HG03457 (cell line): ENCODE results near the gene TH.

Experiments
- ATAC-seq: cut with Tn5 transposase; IDR thresholded peaks from one replicate; pipeline ENCODE4 v1.9.1; 2021; ENCODE audit warnings: moderate number of reproducible peaks; ENCODE audit not compliant: unreplicated experiment

Gene TH

DNA sequence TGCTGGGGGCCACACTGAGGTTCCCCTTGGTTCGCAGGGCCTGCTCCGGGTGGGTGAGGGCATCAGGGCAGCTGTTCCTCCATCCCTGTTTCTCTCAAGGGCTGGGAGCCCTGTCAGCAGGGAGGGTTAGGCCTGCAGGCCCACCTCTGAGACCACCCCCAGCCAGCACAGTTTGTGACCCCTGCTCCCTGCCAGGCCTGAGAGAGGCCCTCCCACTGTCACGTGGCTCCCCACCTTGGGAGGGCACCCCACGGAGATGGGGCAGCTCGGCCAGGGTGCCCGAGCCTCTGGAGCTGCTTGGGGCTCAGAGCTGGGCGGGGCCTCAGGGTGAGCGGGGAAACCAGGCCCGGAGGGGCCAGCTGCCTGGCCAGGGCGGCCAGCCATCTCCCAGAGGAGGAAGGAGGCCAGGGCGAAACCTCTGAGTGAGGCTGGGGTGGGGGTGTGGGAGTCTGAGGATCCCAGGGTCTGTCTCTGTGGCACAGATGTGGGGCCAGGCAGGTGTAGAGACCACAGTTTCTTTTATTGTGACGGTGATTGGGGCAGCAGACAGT lies 8.1 kb downstream of the TH start:
- ATAC-seq = no peak

DNA sequence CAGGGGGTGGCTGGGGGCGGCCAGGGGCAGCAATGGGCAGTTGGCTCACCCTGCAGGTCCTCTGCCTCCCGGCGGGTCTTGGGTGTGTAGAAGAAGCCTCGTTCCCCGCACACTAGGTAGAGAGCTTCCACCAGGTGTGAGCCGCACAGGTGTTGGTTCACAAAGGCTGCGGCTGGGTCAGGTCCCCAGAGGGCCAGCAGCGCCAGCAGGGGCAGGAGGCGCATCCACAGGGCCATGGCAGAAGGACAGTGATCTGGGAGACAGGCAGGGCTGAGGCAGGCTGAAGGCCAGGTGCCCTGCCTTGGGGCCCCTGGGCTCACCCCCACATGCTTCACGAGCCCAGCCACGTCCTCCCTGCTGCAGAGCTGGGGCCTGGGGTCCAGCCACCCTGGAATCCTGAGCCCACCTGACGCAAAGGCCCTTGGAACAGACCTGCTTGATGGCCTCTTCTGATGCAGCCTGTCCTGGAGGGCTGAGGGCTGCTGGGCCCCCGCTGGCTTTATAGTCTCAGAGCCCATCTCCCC lies 10.8 kb downstream of the TH start, which contains the start of gene INS:
Gene INS, minus strand, starts transcription at position 474 of the 524 bp plus-strand sequence. Its CDS starts 238 bp downstream, at position 236.
- ATAC-seq = no peak

DNA sequence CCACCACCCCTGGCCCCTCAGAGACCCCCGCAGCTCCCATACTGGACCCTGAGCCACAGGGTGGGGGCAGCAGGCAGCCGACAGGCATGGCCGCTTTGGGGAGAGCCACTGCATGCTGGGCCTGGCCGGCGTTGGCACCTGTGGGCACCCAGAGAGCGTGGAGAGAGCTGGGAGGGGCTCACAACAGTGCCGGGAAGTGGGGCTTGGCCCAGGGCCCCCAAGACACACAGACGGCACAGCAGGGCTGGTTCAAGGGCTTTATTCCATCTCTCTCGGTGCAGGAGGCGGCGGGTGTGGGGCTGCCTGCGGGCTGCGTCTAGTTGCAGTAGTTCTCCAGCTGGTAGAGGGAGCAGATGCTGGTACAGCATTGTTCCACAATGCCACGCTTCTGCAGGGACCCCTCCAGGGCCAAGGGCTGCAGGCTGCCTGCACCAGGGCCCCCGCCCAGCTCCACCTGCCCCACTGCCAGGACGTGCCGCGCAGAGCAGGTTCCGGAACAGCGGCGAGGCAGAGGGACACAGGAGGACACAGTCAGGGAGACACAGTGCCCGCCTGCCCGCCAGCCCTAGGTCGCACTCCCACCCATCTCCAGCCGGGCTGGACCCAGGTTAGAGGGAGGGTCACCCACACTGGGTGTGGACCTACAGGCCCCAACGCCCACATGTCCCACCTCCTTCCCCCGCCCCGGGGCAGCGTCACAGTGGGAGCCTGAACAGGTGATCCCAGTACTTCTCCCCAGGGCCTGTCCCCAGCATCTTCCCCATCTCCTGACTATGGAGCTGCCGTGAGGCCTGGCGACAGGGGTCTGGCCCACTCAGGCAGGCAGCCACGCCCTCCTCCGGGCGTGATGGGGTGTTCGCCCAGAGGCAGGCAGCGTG lies 11.8 kb downstream of the TH start:
- ATAC-seq = no peak

DNA sequence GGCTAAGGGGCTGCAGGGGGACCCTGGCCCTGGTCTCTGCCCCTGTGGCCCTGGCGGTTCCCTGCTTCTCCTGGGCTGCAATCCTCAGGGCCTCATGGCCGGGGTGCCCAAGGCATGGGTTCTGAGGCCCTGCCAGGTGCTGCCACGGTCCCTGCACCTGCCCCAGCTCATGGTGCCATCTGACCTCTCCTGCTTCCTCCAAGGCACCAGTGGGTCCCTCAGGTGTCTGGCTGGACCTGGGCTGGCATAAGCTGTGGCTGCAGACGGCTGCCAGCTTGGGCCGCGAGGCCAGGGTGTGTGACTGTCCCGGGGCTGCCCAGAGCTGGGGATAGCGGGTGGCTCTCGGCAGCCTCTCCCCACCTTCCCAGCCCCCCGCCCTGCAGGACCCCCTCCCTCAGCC lies 12.6 kb downstream of the TH start:
- no peak for ATAC-seq

DNA sequence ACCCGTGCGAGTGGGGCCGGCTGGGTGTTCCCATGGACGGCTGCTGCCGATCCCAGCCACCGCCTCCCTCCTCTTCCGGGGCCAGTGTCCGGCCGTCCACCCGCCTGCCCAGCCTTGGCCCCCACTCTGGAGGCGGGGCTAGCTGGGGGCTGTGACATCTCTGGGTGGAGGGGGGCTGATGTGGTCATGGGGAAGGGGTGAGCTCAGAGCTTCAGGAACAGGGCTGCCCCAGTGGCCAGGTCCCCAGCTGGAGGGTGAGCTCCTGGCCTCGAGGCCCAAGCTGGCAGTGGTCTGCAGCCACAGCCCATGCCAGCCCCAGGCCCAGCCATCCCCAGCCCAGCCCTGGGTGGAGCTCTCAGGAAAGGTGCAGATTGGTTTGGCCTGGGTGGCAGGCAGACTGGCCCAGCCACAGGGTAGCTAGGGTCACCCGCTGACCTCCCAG lies 13.3 kb downstream of the TH start:
- no peak for ATAC-seq

DNA sequence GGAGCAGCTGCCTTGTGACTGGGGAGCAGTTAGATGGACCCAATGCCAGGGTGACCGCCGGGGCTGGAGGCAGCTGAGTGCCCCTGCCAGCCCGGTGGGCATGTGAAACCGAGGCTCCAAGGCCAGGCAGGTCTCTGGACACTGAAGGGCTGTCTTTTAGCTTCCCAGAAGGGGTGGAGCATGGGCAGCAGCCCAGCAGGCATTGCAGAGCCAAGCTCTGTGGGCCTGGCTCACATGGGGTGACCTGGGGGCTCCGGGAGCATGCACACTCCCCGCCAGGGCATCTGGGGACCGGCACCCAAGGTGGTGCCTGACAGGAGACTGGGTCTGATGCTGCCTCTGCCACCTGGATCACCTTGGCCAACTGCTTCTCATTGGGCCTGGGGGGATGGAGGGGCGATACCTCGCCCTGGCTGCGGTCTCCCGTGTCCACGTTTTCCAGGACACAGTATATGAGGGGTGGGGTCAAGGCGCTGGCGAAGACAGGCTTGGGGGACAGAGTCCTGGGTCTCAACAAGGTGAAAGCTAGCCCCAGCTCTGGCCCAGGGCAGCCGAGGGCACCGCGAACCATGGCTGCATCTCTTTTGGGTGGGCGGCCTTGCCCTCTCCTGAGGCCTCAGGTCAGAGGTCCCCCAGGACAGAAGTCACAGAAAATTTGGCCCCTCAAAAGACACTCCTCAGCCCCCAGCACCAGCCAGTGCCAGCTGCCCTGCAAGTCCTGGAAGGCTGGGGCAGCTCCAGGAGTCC lies 14.1 kb downstream of the TH start:
- ATAC-seq = no peak

DNA sequence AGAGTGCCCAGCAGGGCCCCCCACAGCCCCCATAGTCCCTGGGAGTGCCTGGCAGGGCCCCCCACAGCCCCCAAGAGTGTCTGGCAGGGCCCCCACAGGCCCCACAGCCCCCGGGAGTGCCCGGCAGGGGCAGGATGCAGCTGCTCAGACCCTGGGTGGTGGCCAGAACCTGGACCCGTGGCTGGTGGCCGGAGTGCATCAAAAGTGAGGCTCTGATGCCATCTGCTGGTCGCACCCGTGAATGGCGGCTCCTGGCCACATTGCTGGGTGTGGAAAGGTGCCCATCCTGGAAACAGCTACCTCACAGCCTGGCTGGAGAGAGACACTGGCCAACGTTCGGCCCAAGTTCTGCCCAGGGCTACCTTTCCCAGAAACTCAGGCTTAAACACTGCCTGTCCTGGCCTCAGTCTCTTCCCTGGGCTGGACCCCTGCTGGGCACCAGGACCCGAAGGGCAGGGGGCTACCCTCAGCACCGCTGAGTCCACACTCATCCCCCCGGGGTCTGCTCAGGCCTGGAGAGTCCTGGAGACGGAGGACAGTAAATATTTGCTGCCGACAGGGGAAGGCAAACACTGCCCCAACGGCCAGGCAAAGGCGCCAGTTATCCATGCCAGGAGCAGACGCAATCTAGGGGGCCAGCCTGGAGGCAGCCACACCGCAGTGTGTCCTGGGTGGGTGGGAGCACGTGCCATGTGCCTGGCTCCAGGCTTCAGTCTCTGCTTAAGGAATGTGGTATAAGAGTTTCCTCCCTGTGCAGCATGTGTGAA lies 15.0 kb downstream of the TH start:
- ATAC-seq = no peak

DNA sequence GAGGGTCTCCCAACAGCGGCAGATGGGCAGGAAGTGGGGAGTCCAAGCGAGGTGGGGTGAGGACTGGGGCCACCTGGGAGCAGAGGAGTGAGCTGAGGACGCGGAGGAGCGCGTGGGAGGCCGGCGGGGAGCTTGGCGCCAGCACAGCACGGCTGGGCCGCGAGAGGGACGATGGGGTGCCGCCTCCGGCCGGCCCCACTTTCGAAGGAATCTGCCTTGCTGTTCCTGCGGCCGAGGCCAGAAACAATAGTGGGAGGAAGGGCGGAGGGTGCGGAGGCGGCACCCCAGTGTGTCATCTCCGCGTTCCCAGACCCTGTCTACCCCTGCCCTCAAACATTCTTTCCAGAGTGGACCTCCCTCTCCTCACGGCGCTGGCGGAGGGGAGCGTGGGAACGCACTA lies 16.1 kb downstream of the TH start:
- no peak for ATAC-seq

DNA sequence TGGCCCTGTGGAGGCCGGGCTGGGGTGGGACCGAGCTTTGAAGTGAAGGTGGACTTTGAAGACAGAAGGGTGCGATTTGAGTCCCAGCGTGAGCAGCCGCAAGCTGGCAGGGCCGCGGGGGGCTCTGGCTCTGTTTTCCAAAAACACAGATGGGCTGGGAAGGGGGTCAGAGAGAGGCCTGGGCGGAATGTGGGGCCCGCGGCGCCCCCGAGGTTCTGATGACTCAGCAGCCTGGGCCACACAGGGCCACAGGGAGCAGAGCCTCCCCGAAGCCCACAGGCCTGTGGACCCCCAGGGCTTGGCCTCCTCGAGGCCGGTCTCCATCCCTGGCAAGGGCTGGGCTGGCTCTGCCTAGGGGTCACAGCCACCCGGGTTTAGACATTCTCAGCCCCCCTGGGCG lies 16.7 kb downstream of the TH start:
- no peak for ATAC-seq

DNA sequence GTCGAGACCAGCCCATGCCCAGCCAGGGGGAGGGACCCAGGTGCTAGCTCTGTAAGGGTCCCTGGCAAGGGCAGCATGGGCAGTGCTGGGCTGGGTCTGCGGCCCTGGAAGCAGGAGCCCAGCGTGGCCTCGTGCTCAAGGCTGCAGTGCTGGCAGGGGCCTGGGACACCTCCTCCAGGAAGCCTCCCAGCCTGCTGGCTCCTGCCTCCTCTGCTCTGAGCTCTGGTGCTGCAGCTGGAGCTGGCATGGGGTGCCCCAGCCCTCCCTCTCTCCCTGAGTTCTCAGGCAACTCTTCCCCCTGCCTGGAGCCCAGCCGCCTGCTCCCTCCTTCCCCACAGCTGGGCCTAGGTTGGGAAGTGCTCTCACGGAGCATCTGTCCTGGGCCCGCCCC lies 17.4 kb downstream of the TH start:
- no peak for ATAC-seq

DNA sequence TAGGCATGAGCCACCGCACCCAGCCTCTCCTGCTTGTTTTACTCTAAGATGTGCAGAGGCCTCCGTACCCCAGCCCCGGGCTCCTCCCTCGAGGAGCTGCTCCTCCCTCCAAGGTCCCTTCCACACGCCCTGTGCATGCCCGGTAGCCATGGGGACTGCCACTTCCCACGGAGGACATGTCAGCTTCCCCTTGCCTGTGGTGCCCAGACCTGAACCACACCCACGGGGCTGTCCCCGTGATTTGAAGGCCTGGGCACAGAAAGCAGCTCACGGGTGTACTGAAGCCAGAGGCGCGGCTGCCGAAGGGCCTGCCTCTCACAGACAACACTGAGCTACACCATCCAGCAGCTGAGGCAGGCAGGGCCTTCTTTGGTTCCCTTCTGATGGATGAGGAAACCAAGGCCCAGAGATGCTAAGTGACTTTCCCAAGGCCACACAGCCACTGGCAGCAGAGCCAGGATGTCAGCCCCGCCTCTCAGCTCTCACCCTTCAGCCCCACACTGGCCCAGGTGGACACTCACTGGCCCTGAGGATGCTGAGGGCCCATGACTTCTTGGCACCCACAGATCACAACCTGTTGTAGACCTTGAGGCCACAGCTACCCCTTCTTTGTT lies 17.9 kb downstream of the TH start:
- ATAC-seq = no peak

DNA sequence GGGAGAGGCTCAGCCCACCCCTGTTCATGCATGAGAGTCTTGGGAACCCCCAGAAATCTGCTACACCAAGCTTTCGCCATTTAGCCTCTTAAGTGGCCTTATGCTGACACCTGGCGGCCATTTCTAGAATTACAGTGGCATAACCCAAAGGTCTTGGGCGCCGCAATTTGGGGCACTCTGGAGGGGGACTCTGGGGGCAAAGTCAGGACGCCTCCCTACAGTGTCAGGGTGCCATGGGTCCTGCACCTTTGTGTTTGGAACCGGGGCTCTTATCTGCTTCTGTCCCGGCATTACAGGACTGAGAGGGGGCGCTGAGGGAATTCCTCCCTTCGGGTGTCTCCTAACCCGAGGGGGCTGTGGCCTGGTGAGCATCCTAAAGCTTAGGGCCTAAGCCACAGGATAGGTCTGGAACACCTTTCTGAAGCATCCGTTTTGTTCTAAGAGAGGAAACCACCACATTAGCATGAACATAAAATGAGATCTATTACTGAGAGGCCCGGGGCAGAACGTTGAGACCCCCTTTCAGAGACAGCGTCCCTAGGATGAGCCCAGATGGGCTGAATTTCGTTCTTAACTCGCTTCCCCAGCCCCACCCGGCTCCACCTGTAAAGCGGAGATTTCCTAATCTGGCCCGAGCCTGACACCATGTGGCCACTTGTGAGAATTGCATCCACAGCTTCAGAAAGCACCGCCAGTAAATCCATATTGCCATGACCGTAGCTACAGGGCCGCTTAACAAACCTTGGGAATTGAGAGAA lies 19.9 kb downstream of the TH start:
- ATAC-seq = no peak

DNA sequence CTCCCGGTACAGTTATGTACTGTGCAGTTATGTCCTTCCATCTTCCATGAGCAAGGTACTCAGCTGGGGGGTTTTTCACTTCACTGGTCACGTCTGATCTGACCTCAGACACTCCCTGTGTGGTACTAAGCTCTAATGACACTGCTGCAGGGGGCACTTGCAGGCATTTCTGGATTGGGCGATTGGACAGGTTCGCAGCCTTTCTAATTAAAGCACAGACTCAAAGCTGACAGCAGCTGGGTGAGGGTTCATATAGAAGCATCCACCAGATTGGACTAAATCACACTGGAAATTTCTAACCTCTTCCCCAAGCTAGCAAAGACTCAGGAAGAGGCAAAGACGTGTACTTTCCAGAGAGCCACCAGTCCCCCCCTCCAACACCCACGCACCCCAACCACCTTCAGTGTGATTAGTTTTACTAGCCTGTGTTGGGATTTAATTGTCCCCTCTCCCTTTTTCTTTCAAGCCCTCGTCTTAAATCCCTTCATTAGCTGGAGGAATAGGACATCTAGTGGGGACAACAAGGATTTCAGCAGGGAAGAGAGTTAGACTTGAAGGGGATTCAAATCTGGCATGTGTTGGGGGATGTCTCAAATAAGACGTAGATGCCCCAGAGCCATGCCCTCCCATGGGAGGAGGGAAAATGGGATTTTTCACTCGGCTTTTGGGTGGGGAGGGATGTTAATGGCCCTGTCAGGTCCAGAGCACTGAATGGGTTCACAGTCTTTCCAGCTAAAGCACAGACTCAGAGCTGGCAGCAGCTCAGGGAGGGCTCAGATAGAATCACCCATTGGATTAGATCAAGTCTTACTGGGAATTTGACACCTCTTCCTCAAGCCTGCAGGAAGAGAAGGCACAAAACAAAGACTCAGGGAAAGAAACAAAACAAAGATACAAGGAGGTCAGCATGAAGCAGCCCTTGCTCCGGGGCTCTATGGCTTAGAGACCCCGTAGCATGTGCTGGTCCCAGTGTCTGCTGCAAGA lies 21.5 kb downstream of the TH start:
- ATAC-seq = no peak

DNA sequence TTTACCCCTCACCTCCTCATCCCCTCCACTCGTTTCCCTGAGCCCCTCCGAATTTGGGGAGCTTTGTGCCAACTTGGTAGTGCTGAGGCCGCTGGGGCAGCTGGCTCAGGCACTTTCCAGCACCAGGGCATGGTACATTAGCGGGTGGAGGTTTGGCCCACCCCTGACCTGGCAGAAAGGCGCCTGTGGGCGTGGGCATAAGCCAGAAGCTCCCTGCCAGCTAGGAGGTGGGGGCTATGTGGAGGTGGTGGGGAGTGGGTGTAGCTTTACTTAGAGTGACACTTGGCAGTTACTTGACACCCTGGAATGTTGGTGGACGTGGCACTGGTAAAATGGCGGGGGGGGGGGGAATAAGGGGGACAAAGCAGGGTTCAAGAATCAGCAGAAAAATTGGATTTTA lies 22.2 kb downstream of the TH start:
- no peak for ATAC-seq

DNA sequence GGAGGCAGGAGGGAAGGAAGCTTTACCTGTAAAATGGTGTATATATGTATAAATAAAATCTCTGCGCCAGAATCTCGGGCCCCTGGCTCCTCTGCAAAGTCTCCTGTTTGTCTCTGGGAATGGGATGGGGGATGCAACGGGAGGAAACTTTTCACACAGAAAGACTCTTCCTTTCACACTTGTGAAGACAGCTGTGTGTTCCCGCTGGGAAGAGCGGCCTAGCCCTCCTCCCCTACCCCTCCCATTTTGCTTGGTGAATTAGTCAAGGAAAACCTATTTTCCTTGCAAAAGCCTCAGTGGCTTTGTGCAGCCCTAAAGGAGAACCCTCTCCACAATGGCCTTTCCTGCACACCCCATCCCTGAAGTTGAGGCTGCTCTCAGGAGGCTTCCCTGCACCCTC lies 23.0 kb downstream of the TH start:
- no peak for ATAC-seq

DNA sequence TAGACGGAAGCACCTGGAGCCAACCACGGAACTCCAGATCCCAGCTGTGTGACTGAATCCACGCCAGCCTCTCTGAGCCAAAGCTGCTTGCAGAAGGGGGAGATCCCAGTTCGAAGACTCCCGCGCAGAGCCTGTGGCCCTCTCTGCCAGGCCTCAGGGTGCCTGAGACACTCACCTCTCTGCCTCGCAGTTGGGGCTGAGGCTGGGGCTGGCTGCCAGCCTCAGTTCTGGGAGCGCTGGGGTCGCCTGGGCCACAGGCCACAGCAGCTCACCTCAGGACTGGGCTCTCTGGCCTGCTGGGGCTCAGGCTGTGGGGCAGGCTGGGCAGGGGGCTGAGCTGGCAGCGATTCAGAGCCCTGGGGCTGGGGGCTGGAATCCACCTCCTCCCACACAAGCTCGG lies 24.2 kb downstream of the TH start:
- no peak for ATAC-seq

DNA sequence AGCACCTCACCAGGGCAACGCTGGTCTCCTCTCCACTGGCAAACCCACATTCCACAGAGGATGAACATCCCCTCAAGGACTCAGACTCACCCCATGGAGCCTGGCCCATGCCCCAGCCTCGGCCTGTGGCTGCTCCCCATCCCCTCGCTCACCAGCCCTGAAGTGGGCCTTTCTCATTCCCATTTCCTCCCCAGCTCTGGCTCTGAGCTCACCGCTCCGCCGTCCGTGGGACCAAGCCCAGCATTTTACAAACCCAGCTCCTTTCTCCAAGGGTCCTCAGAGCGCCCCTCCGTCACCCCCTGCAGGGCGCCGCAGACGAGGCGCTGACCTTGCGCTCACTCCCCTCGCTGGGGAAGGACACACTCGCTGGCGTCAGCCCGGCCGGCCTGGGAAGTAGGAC lies 25.6 kb downstream of the TH start:
- ATAC-seq = no peak

DNA sequence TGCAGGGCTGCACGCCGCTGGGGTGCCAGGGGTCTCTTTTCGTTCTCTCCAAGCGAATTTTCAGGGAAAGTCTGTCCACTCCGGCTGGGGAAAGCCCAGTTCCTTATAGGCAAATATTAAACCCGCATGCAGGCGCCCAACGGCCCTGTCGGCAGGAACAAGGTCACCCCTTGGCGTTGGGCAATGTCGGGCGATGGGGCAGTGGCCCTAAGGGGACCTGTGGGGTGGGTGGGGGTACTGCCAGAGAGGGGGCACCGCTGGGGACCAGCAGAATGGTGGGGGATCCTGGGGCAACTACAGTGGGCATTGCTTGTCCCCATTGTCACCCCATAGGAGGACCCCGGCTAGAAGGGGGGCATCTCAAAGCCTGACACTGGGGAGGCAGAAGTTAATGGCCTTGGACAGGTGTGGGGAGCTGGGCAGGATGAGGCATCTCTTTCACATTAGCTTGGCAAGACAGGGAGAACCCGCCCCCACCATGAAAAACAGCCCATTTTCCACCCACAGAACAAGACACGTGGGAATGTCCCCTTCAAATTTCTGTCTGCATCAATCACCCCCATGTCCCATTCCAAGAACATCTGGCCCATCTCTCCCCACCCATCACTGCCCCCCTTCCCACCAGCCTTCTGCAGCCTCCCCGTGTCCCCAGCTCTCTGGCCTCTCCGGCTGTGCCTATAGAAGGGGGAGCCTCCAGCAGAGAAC lies 26.9 kb downstream of the TH start:
- no peak for ATAC-seq
